Naive thymus-derived CD4-positive, alpha-beta T cell (primary cell): ENCODE results near the gene TMPRSS7. TPM values are rescaled to one million over a fixed set of nuclear protein-coding genes. Genes with fewer than 3 reads are reported as not detected.

Experiments
- ATAC-seq: fragments of 150-1000 bp; cut with Tn5 transposase; 2 replicates; pipeline ENCODE4 v1.10.0; 2021; ENCODE audit warnings: mild to moderate bottlenecking, moderate library complexity
- CTCF ChIA-PET: fragments of 350-600 bp; sonication (Branson Sonifier 250); formaldehyde crosslinking; loops from one replicate; lab custom pipeline; 2021; ENCODE audit warnings: antibody characterized with exemption; lab: Charles Lee
- POLR2A ChIA-PET: fragments of 350-600 bp; sonication (Branson Sonifier 250); formaldehyde crosslinking; loops from one replicate; lab custom pipeline; 2021; ENCODE audit warnings: antibody characterized with exemption, inconsistent platforms; lab: Charles Lee
- DNase-seq, 9 donors: peaks; one replicate each; pipeline versions ENCODE4 v3.0.0 to v3.0.0-alpha.2; 2020 to 2022; ENCODE audit warnings: mixed read lengths in 1 of 9
- H3K27ac ChIP-seq: one replicate; pipeline ENCODE4 v1.7.0; 2013; ENCODE audit warnings: mild to moderate bottlenecking, low read depth, low read length, moderate library complexity
- H3K27me3 ChIP-seq, 2 donors: one replicate each; pipeline ENCODE4 v1.7.0; 2013; ENCODE audit warnings: low read length in 2 of 2, mild to moderate bottlenecking in 2 of 2, moderate library complexity in 2 of 2; ENCODE audit not compliant: control insufficient read depth in 2 of 2, insufficient read depth in 2 of 2
- H3K36me3 ChIP-seq, 3 experiments: 1 replicate in 2 of 3; 2 replicates in 1 of 3; pipeline ENCODE4 v1.7.0; 2013; ENCODE audit warnings: low read length in 3 of 3, mild to moderate bottlenecking in 3 of 3, moderate library complexity in 1 of 3; ENCODE audit not compliant: insufficient read depth in 3 of 3, control insufficient read depth in 2 of 3
- H3K4me1 ChIP-seq, 2 donors: one replicate each; pipeline ENCODE4 v1.7.0; 2013; ENCODE audit warnings: low read length in 2 of 2, mild to moderate bottlenecking in 2 of 2, moderate library complexity in 1 of 2; ENCODE audit not compliant: control insufficient read depth in 2 of 2, insufficient read depth in 2 of 2
- H3K4me3 ChIP-seq: 2 replicates; pipeline ENCODE4 v1.7.0; 2013; ENCODE audit warnings: mild to moderate bottlenecking, low read length
- H3K9me3 ChIP-seq, 3 experiments: 1 replicate in 2 of 3; 2 replicates in 1 of 3; pipeline ENCODE4 v1.7.0; 2013; ENCODE audit warnings: low read length in 3 of 3; ENCODE audit not compliant: control insufficient read depth in 2 of 3
- H3K27ac Mint-ChIP-seq, 9 donors: one replicate each; pipeline ENCODE4 v1.8.0; 2020 to 2022; ENCODE audit warnings: mixed read lengths in 9 of 9, mild to moderate bottlenecking in 8 of 9, moderate library complexity in 5 of 9, inconsistent platforms in 2 of 9
- H3K27me3 Mint-ChIP-seq, 5 donors: one replicate each; pipeline ENCODE4 v1.8.0; 2021 to 2022; ENCODE audit warnings: mixed read lengths in 5 of 5, mild to moderate bottlenecking in 1 of 5
- H3K36me3 Mint-ChIP-seq, 5 donors: one replicate each; pipeline ENCODE4 v1.8.0; 2020 to 2022; ENCODE audit warnings: mixed read lengths in 5 of 5, mild to moderate bottlenecking in 3 of 5, inconsistent platforms in 1 of 5
- H3K4me1 Mint-ChIP-seq, 7 donors: one replicate each; pipeline ENCODE4 v1.8.0; 2020 to 2022; ENCODE audit warnings: mixed read lengths in 7 of 7, mild to moderate bottlenecking in 3 of 7, inconsistent platforms in 1 of 7
- H3K4me3 Mint-ChIP-seq, 10 donors: one replicate each; pipeline ENCODE4 v1.8.0; 2020 to 2022; ENCODE audit warnings: mild to moderate bottlenecking in 10 of 10, mixed read lengths in 10 of 10, moderate library complexity in 6 of 10, inconsistent platforms in 2 of 10
- H3K9me3 Mint-ChIP-seq, 11 donors: one replicate each; pipeline ENCODE4 v1.8.0; 2020 to 2022; ENCODE audit warnings: mixed read lengths in 11 of 11, mild to moderate bottlenecking in 4 of 11, inconsistent platforms in 1 of 11, moderate library complexity in 1 of 11
- intact Hi-C, 2 donors: fragments of 100-400 bp; cut with micrococcal nuclease; formaldehyde crosslinking; loops; one replicate each; pipeline ENCODE4 v1.15.1; 2023
- polyA plus RNA-seq, 2 donors: library from polyadenylated mRNA; unstranded; fragments of 300-500 nt; fragmentation: Illumina TruSeq; gene quantifications; one replicate each; pipeline ENCODE4 v1.2.3, GENCODE V29; 2021
- total RNA-seq, 6 experiments: library from RNA in 5 of 6; stranded (reverse) in 5 of 6; gene quantifications; 1 replicate in 5 of 6; 2 replicates in 1 of 6; pipeline ENCODE4 v1.2.3 and lab custom pipeline; 2021 to 2026

Gene TMPRSS7
- total and polyA plus RNA-seq, 7 experiments from 2014 or later, result 0.09 TPM; not detected in 6

DNA sequence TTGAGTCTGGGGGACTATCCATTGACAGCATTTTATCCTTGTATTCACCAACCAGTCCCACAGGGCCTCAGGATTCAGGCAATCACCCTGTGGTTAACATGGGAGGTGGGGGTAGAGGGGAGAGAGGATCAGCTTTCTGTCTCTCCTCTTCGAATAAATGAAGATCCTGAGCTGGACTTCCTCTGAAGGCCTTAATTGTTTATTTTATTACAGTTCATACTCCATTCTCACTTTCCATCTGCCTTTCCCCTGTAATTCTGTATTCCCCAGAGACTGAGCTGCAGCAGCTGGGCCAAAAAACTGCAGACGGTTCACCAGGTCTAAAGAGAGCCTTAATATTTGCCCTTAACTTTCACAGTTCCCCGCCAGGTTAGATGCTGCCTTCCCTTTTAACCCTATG, 23.9 kb upstream of the TMPRSS7 start:
- peaks cover 0 to 6% (median 0%) of the 10 kb centered on the region in 5 donors for H3K36me3 Mint-ChIP-seq
- no peak overlapping the region for H3K27ac ChIP-seq
- H3K4me3 ChIP-seq, result no peak overlapping the region
- H3K36me3 ChIP-seq, result no peaks in the 10 kb centered on the region
- ChIA-PET POLR2A (interaction anchor here (0.5 to 1.0 kb wide), 2 partner anchors 20 to 335 kb away, joined by 3 read pairs; no protein-coding TSS in a partner anchor), CTCF (interaction anchor here (0.5 to 2.5 kb wide), 5 partner anchors 19 to 342 kb away, joined by 3 to 6 read pairs (median 3); no protein-coding TSS in a partner anchor)
- H3K27ac Mint-ChIP-seq, result no peak overlapping the region
- H3K4me1 ChIP-seq, result no peaks in the 10 kb centered on the region
- ATAC-seq (no peak), DNase-seq (no peak)
- H3K4me3 Mint-ChIP-seq, result no peak overlapping the region
- peaks cover 0 to 20% (median 10%) of the 10 kb centered on the region in 7 donors for H3K4me1 Mint-ChIP-seq
- intact Hi-C loops, result no loop called here
- no peaks in the 10 kb centered on the region for H3K27me3 Mint-ChIP-seq
- no peaks in the 10 kb centered on the region for H3K27me3 ChIP-seq
- peaks cover 0 to 3% (median 0%) of the 10 kb centered on the region in 11 donors for H3K9me3 Mint-ChIP-seq
- H3K9me3 ChIP-seq, result no peaks in the 10 kb centered on the region

DNA sequence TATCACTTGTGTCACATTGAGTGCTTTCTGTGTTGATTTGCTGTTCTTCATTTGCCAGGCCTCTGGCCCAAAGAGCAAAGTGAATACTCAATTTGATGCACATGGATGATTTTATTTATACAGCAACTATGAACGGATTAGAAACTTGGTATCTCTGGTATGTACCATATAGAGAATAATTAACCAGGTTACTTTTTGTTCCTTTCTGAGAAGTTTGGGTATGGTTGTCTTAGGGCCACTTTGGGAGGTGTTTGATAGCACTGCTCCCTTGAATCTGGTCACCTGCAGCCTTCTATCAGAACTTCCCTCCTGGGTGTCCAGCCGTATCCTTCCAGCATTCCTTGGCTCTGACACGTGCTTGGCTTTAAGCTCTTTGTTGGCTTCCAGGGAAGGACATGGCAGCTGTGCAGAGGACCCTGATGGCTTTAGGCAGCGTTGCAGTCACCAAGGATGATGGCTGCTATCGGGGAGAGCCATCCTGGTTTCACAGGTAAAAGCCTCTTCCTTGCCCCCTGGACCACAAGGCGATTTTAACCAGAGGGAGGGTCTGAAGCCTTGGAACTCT, 23.1 kb upstream of the TMPRSS7 start:
- Mint-ChIP-seq H3K27me3 (no peaks in the 10 kb centered on the region), H3K9me3 (peaks cover 0 to 3% (median 0%) of the 10 kb centered on the region in 11 donors), H3K27ac (no peak overlapping the region), H3K4me1 (peaks cover 0 to 20% (median 10%) of the 10 kb centered on the region in 7 donors), H3K36me3 (peaks cover 0 to 6% (median 0%) of the 10 kb centered on the region in 5 donors), H3K4me3 (no peak overlapping the region)
- DNase-seq (no peak), ATAC-seq (no peak)
- intact Hi-C loops, result no loop called here
- ChIA-PET POLR2A (interaction anchor here (0.9 to 1.0 kb wide), 2 partner anchors 9 to 21 kb away, joined by 3 to 4 read pairs; no protein-coding TSS in a partner anchor), CTCF (interaction anchor here (0.5 to 2.5 kb wide), 4 partner anchors 20 to 294 kb away, joined by 3 to 6 read pairs (median 3); no protein-coding TSS in a partner anchor)
- no peaks in the 10 kb centered on the region for H3K4me1 ChIP-seq
- H3K4me3 ChIP-seq, result no peak overlapping the region
- H3K27ac ChIP-seq, result no peak overlapping the region
- no peaks in the 10 kb centered on the region for H3K36me3 ChIP-seq
- no peaks in the 10 kb centered on the region for H3K27me3 ChIP-seq
- H3K9me3 ChIP-seq, result no peaks in the 10 kb centered on the region

DNA sequence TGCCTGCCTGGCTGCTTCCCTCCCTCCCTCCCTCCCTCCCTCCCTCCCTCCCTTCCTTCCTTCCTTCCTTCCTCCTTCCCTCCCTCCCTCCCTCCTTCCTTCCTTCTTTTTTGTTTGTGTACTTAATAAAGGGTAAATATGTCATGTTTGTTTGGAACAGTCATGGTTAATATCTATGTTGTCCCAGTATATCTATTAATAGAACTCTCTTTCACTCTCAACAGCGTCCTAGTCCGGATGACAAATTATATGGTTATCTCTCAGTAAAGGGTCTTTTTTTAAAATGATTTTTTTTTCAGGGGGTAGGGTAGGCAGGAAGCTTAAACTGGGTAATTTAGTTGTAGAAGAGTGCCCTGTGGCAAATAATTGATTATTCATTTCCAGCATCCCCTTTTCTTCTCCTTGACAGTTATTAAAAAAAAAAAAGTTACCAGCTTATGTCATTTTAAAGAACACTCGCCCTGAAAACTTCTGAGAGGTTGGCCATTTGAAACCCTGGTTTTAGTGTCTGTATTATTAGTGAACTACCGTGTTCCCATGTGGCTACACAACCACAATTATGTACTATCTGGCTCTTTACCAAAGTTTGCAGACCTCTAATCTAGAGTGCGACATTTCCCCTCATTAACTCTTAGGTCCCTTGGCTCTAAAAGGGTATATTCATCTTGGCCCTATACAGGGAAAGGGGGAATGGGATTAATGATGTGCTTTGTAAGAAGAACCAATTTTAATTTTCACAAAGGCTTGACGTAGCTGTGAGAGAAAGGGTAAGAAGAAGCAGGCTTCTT, 22.1 kb upstream of the TMPRSS7 start:
- ChIA-PET CTCF (interaction anchor here (0.6 to 5.0 kb wide), 17 partner anchors 9 to 345 kb away, joined by 3 to 92 read pairs (median 6); partner anchors contain the start of genes ABHD10 and TAGLN3), POLR2A (interaction anchor here (0.6 to 1.7 kb wide), 5 partner anchors 10 to 345 kb away, joined by 3 to 13 read pairs (median 4); partner anchors contain the start of gene ABHD10)
- no peaks in the 10 kb centered on the region for H3K4me1 ChIP-seq
- H3K9me3 Mint-ChIP-seq, result peaks cover 0 to 3% (median 0%) of the 10 kb centered on the region in 11 donors
- H3K27me3 Mint-ChIP-seq, result no peaks in the 10 kb centered on the region
- H3K36me3 Mint-ChIP-seq, result peaks cover 0 to 6% (median 0%) of the 10 kb centered on the region in 5 donors
- intact Hi-C loops, result loop anchor here in 1 of 2 donors (2.0 kb wide), 1 partner anchor 118 kb away; no protein-coding TSS in a partner anchor
- no peaks in the 10 kb centered on the region for H3K36me3 ChIP-seq
- DNase-seq (no peak), ATAC-seq (no peak)
- peak overlapping the region in 1 of 10 donors; percentile 13 for H3K4me3 Mint-ChIP-seq
- peak overlapping the region in 1 of 9 donors; percentile 16 for H3K27ac Mint-ChIP-seq
- no peak overlapping the region for H3K27ac ChIP-seq
- peaks cover 0 to 20% (median 10%) of the 10 kb centered on the region in 7 donors for H3K4me1 Mint-ChIP-seq
- no peak overlapping the region for H3K4me3 ChIP-seq
- H3K9me3 ChIP-seq, result no peaks in the 10 kb centered on the region
- no peaks in the 10 kb centered on the region for H3K27me3 ChIP-seq

DNA sequence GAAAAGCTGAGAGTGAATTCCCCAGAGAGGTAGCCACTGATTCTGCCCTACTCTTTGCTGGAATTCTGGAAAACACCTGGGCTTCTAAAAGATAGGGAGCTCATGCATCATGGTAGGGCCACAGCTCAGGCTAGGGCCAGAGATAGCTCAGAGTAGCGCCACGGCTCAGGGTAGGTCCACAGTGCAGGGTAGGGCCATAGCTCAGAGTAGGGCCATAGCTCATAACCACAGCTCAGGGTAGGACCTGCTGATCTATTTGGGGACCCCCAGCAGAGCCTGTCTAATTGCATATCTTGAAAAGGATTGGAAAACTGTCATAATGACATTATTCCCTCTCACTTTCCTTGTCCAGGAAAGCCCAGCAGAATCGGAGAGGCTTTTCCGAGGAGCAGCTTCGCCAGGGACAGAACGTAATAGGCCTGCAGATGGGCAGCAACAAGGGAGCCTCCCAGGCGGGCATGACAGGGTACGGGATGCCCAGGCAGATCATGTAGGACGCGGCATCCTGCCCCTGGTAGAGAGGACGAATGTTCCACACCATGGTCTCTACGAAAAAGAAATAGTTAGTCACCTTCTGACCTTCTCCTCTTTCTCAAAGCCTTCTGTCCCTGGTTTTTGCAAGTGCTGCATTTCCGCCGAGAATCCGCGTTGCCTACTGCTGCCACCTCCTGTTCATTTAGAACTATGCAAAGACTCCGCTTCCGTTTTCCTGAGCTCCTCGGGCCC, 21.3 kb upstream of the TMPRSS7 start:
- ChIA-PET POLR2A (interaction anchor here (0.6 to 1.7 kb wide), 5 partner anchors 34 to 346 kb away, joined by 3 to 13 read pairs (median 3); partner anchors contain the start of gene ABHD10), CTCF (interaction anchor here (0.6 to 5.0 kb wide), 37 partner anchors 9 to 346 kb away, joined by 3 to 92 read pairs (median 3); partner anchors contain the start of genes ABHD10 and TAGLN3)
- peak overlapping the region in 4 of 10 donors; percentile 24 to 70 (median 26) for H3K4me3 Mint-ChIP-seq
- peaks cover 0 to 20% (median 10%) of the 10 kb centered on the region in 7 donors for H3K4me1 Mint-ChIP-seq
- H3K4me1 ChIP-seq, result no peaks in the 10 kb centered on the region
- H3K36me3 ChIP-seq, result no peaks in the 10 kb centered on the region
- no peaks in the 10 kb centered on the region for H3K27me3 Mint-ChIP-seq
- peak overlapping the region in 2 of 9 donors; percentile 42 to 83 for H3K27ac Mint-ChIP-seq
- DNase-seq, result peak in 8 of 9 donors; percentile 30 to 63 (median 55)
- H3K4me3 ChIP-seq, result no peak overlapping the region
- H3K9me3 Mint-ChIP-seq, result peaks cover 0 to 3% (median 0%) of the 10 kb centered on the region in 11 donors
- peak; percentile 88 for ATAC-seq
- no peaks in the 10 kb centered on the region for H3K9me3 ChIP-seq
- H3K36me3 Mint-ChIP-seq, result peaks cover 0 to 6% (median 0%) of the 10 kb centered on the region in 5 donors
- no peaks in the 10 kb centered on the region for H3K27me3 ChIP-seq
- intact Hi-C loops, result loop anchor here (1.0 to 2.0 kb wide), 5 partner anchors 24 to 344 kb away; no protein-coding TSS in a partner anchor
- H3K27ac ChIP-seq, result no peak overlapping the region

DNA sequence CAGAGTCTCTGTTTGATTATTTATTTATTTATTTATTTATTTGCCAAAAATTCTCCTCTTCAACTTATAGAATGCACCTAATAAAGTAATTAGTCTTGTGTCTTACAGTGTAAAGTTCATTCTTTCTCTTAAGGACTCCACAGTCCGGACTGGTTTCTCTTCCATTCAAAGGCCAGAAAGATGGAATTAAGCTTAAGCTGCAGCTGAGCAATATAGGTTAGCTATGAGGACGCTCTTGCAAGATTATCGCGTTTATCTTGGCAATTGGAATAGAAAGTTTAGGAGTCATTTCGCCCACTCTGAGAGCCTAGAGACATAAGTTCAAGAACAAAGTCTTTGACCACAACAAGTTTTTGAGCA, 20.8 kb upstream of the TMPRSS7 start:
- peaks cover 0 to 4% (median 0%) of the 10 kb centered on the region in 5 donors for H3K36me3 Mint-ChIP-seq
- peak; percentile 35 for ATAC-seq
- Histone ChIP-seq H3K36me3 (no peaks in the 10 kb centered on the region), H3K4me3 (no peak overlapping the region), H3K9me3 (no peaks in the 10 kb centered on the region), H3K27me3 (no peaks in the 10 kb centered on the region), H3K4me1 (no peaks in the 10 kb centered on the region), H3K27ac (no peak overlapping the region)
- H3K4me3 Mint-ChIP-seq, result peak overlapping the region in 3 of 10 donors; percentile 24 to 29 (median 24)
- intact Hi-C loops, result loop anchor here (1.0 to 2.0 kb wide), 5 partner anchors 24 to 344 kb away; no protein-coding TSS in a partner anchor
- DNase-seq, result no peak
- H3K27me3 Mint-ChIP-seq, result no peaks in the 10 kb centered on the region
- H3K9me3 Mint-ChIP-seq, result peaks cover 0 to 2% (median 0%) of the 10 kb centered on the region in 11 donors
- H3K27ac Mint-ChIP-seq, result peak overlapping the region in 1 of 9 donors; percentile 83
- ChIA-PET POLR2A (interaction anchor here (0.7 to 1.7 kb wide), 2 partner anchors 35 to 344 kb away, joined by 3 to 13 read pairs; partner anchors contain the start of gene ABHD10), CTCF (interaction anchor here (0.6 to 5.0 kb wide), 33 partner anchors 10 to 346 kb away, joined by 3 to 92 read pairs (median 5); partner anchors contain the start of genes ABHD10 and TAGLN3)
- H3K4me1 Mint-ChIP-seq, result peaks cover 0 to 20% (median 10%) of the 10 kb centered on the region in 7 donors
